OCI-LY1 (cell line): ENCODE measurements around the gene CCDC85C.

ENCODE experiments used
- EZH2 ChIP-seq: fragments of 200-600 bp; sonication (generic), shearing (Covaris generic); IDR thresholded peaks from 2 replicates; pipeline ENCODE4 v1.8.0; 2017; ENCODE audit warnings: borderline replicate concordance, mixed run types, mild to moderate bottlenecking, antibody characterized with exemption, low read length, moderate library complexity, mixed read lengths
- TF ChIP-seq, protein P1 (sequence below): fragments of 200-600 bp; sonication (generic), shearing (Covaris generic); IDR thresholded peaks from 2 replicates; pipeline ENCODE4 v1.5.1; 2017; ENCODE audit warnings: mild to moderate bottlenecking, antibody characterized with exemption, low read length, moderate library complexity, mixed read lengths

DNA sequence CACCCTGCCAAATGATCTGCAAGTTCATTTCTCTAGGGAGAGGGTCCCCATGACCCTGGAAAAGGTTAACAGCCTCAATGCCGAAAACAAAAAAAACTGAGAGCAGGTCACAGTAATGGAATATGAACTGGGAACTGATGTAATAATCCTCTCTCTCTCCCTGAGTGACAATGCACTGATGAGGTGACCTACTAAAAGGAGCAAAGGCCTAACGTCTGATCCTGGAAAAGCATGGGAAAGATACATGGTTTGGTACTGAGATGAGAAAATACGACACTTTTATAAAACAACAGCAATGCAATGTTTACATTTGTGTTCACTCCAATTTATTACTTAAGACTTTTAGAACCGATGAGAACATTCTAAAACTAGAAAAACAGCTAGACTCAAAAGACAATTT is 151.0 kb downstream of the CCDC85C start:
- TF ChIP-seq, protein P1, sequence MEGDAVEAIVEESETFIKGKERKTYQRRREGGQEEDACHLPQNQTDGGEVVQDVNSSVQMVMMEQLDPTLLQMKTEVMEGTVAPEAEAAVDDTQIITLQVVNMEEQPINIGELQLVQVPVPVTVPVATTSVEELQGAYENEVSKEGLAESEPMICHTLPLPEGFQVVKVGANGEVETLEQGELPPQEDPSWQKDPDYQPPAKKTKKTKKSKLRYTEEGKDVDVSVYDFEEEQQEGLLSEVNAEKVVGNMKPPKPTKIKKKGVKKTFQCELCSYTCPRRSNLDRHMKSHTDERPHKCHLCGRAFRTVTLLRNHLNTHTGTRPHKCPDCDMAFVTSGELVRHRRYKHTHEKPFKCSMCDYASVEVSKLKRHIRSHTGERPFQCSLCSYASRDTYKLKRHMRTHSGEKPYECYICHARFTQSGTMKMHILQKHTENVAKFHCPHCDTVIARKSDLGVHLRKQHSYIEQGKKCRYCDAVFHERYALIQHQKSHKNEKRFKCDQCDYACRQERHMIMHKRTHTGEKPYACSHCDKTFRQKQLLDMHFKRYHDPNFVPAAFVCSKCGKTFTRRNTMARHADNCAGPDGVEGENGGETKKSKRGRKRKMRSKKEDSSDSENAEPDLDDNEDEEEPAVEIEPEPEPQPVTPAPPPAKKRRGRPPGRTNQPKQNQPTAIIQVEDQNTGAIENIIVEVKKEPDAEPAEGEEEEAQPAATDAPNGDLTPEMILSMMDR: no peak
- TF ChIP-seq EZH2: no peak
